Cerebellar cortex (tissue), 1 donor: ENCODE results near the gene MICAL2.

ENCODE experiments used
- DNase-seq: peaks from one replicate; pipeline ENCODE4 v3.0.0-alpha.2; 2015; ENCODE audit warnings: low spot score

The MICAL2 gene

GRCh38 chr11:12098601-12099000, 11.8 kb upstream of the MICAL2 start:
- no peak for DNase-seq

DNA sequence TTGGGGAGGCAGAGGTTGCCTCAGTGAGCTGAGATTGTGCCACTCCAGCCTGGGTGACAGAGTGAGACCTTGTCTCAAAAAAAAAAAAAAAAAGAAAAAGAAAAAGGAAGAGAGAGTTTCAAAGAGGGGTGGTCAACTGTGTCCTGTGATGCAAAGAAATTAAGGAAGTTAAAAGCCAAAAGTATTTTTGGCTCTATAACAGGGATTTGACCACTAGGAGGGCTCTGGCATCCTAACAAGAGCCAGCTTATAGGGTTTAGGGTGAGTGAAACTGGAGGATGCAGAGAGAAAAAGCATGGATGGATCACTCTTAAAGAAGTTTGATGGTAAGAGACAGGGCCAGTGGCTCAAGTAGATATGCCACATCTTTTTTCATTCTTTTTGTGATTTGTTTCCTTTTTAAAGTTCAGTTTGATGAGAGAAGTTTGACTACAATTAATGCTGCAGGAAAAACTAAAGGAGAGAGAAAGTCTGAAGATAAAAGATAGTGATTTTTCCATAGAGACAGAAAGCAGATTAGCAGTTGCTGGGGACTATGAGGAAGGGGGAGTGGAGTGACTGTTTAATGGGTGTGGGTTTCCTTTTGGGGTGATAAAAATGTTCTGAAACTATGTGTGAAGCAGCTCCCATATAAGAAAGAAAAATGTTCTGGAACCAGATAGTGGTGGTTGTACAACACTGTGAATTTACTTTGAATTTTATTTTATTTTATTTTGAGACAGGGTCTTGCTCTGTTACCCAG, 11.1 kb upstream of the MICAL2 start:
- no peak for DNase-seq

- no peak for DNase-seq
These were observed 10.0 kb upstream of the MICAL2 start for GRCh38 chr11:12100429-12100828.

DNA sequence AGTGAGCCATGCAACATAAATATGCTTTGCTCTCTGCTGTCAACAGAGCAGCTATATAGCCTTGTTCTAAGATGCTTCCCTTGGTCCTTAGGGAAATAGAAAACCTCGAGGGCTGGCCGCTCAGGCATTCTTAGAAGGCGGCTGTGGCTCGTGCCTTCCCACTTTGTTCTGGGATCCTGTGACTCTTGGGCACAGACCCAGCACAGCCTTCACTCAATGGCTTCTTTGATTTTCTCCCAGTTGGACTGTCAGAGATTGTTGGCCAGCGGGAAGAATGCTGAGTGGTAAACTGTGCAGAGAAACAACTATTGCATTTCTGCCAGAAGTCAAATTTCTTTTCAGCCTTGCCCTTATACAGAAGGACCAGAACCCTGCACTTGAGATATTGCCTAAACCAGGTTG, 9.5 kb upstream of the MICAL2 start:
- DNase-seq = peak; percentile 54

GRCh38 chr11:12101318-12101717, 9.1 kb upstream of the MICAL2 start:
- no peak for DNase-seq

- peak; percentile 47 for DNase-seq
These were observed 7.6 kb upstream of the MICAL2 start for GRCh38 chr11:12102588-12103410.

DNA sequence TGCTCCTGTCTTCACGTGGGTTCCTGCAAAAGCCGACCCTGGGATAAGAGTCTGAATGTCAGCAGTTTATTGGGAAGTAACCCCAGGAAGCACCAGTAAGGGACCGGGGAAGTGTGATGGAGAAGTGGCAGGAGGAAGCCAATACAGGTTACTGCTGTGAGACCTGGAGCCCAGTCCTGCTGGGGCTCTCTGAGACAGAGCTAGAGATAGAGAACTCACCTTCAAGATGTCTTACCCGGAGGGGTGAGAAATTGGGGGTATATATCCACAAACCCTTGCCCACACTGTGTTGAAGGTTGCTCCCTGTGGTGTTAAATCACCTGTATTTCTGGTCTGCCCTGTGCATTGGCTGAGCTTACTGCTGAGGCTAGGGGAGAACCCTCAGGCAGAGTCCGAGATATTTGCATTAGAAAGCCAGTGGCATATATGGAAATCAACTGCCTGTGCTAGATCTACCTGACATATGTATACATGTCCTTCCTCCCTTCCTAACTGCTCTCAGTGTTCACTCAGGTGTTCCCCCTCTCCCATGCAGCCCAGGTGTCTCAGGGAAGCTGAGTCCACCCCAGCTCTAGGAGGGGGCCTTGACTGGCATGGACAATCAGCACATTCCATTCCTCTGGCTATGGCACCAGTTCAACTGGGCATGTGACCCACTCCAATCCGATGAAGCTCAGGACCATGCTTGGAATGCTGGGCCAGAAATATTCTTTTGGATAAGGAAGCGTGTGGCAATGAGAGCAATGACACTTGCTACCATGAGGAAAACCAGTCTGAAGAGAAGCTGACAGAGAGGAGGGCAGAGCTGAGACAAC, 6.8 kb upstream of the MICAL2 start:
- DNase-seq = peak; percentile 31

GRCh38 chr11:12105471-12105870, 4.9 kb upstream of the MICAL2 start:
- DNase-seq = no peak

DNA sequence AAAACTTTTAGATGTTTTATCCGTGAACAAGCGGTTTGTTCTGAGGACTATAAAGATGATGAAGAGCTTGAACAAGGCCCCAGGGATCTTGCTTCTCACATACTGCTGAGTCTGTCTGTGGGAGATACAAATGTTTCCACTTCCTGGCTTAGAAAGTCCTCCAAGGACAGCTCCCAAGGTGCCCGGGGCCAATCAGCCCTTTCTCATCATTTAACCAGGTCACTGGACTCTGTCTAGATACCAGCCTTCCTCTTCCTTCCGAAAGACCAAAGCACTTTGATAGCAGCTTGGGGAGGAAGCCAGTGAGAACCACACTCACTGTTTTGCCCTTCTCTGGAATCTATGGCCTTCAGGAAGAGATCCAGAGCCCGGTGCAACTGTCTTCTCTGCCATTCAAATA, 4.3 kb upstream of the MICAL2 start:
- DNase-seq = no peak

DNA sequence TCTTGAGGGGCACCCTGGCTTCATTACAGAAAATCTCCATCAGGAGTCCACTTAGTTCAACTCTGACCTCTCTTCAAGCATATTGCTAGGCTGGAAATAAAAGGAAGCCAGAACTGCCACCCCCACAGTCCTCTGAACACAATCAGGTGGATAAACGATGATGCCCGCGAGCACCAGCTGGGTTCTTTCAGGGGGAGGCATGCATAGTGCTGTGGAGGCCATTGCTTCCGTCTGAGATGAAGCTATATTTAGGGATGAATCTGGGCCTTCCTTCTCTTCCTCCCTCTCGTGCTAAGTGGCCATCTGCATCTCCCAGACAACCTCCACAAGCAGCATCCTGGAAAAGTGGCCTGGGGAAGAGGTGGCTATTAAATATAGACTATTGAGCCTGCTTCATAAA, 3.9 kb upstream of the MICAL2 start:
- DNase-seq = peak; percentile 80

DNA sequence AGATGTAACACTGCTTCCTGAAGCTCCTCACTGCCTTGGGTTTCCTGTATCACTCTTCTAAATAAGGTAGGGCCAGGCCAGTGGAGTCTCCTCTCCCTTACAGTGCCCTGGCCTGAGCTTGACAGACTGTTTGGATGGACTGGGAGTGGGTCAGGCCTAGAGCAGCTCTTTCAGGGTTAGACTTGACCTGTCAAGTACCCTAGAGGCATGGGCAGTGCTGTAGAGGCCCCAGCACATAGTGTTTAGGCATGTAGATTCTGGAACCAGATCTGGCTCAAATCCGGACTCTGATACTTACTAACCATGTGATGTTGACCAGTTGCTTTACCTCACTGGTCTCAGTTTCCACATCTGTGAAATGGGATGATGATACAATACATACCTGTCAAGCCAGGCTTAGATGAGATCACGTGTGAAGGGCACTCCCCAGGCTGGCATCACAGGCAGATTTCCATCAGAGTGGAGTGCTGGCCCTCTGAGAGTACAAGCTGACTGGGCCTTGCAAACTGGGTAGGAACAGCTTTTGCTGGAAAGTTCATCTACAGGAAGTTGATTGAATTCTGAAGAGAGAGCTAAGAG, 1.4 kb upstream of the MICAL2 start:
- no peak for DNase-seq

DNA sequence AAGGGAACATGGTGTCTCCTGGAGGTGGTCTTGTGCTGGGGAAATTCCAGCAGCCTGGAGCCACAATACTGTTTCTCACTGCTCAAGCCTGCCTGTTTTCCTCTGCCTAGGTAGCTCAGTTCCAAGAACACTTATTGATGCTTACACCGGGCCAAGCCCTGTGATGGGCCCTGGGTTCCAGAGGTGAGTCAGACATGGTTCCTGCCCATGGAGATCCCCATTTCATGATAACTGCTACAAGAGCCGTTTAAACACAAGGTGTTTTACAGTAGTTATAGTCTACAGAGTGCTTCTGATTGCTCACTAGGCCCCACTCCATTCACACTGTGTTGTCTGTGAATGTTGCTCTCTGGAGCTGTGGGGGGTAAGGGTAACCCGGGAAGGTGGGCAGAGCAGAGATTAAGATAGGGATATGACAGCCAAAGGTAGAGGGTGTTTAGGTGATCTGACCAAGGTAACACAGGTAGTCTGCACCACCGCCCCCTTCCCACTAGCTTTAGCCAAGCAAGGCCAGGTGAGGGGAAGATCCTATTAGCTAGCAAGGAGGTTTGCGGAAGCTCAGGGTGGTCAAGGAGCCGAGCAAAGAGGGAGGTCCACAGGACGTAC, 696 bp upstream of the MICAL2 start:
- DNase-seq = no peak

GRCh38 chr11:12110714-12111548, 541 bp downstream of the MICAL2 start:
- peak; percentile 31 for DNase-seq

- DNase-seq = peak; percentile 42
These were observed 1.4 kb downstream of the MICAL2 start for GRCh38 chr11:12111549-12112520.

DNA sequence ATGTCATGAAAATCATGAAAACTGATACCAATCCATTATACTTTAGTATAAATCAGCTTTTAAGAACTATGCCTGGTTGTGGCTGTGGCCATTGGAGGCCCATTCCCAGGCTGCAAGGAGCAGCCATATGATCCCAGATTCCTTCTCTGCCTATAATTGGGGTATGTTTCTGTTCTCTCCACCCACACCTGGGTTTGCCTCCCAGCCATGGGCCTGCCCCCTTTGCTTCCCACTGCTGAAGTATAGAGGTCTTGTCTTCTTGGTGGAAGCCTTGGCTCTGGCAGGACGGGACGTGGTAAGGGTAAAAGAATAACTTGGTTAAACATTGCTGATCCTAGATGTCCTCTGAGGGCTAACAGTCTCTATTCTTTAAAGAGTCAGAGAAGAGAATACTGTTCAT, 2.4 kb downstream of the MICAL2 start:
- DNase-seq = peak; percentile 30

GRCh38 chr11:12113294-12113693, 2.9 kb downstream of the MICAL2 start:
- DNase-seq = peak; percentile 57

DNA sequence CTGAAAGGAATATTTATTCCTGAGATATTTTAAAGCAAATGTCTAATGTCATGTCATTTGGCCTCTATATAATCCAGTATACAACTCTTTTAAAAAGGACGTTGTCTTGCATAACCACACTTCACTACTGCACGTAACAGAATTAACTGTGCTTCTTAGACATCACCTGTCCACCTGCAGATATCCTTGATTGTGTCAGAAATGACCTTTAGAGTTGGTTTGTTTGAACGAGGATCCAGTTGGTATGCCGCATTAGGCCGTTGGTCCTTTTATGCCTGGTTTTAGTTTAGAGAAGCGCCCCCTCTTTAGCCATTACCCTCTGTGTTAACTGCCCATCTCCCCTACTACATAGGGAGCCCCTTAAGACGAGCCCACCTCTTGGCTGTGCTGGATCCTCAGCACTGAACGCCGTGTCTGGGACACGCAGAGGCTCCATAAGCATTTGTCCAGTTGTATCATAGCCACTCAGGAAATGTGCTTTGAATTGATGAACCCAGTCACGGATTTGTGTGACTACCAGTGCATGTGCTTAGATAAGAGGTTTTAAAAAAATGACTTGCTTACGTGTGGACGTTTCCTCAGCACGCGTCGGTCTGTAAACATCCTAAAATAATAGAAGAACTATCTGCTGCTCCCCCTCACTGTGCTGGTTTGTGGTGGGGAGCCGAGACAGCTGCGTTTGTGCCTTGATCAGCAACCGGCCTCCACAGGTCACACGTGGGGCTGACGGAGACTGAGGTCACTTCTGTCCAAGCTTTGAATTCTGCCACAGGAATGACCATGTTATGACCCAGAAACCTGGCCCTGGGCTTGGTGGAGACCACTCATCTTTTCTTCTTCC, 4.0 kb downstream of the MICAL2 start:
- peak; percentile 39 for DNase-seq

- DNase-seq = peak; percentile 28
These were observed 6.1 kb downstream of the MICAL2 start for GRCh38 chr11:12116425-12117032.
